ENCODE measurements around the gene ARAP1.
"Not testable (repeated sequence)": the region's sequence is repeated elsewhere in the genome, so short reads cannot be mapped to it uniquely, and the experiment has no call there.

ARAP1 gene

GRCh38 chr11:72793425-72794367, 41.5 kb upstream of the ARAP1 start, which contains the start of gene STARD10:
TSS of gene STARD10 (minus strand) at chr11:72794047. CDS start at chr11:72781181, 12,866 bp downstream.
- H3K9me2 ChIP-seq (replicated peaks; ENCODE audit: insufficient read depth, low read length), result no peaks in the 10 kb centered on the region
- H3K27me3 ChIP-seq (replicated peaks; ENCODE audit: insufficient read depth, low read length), result no peaks in the 10 kb centered on the region
- H3K4me3 ChIP-seq (ENCODE audit: low read length), result peak within 1 kb of the TSS; percentile 70
- H3K4me1 ChIP-seq (ENCODE audit: low read length), result peaks cover 13% of the 10 kb centered on the region
- H3F3A ChIP-seq (ENCODE audit: insufficient read depth, low read length), result 0 out of 2 replicates have a peak, but pooled peaks cover 4% of the 10 kb centered on the region
- no peaks in the 10 kb centered on the region for H3K9me3 ChIP-seq (replicated peaks; ENCODE audit: insufficient read depth, low read length)
- no peaks in the 10 kb centered on the region for H3K36me3 ChIP-seq (replicated peaks; ENCODE audit: insufficient read depth, low read length)
- peak within 1 kb of the TSS; percentile 80 for H3K4me2 ChIP-seq (ENCODE audit: low read depth, low read length)
- no peak for TF ChIP-seq EZH2phosphoT487 (IDR thresholded peaks at IDR 0.05; ENCODE audit: low read length)
- no peak for TF ChIP-seq EZH2 (optimal IDR thresholded peaks at IDR 0.05; ENCODE audit: low read depth, low read length)
- peak; percentile 96 for TF ChIP-seq CTCF (IDR thresholded peaks at IDR 0.05; ENCODE audit: low read length)
- peak within 1 kb of the TSS; percentile 72; the same call in 1 of the 2 replicates for H3K27ac ChIP-seq (ENCODE audit: low read length)
- H3K79me2 ChIP-seq (ENCODE audit: low read length), result no peaks in the 10 kb centered on the region
- DNase-seq, result peak; percentile 97
- H4K20me1 ChIP-seq (ENCODE audit: insufficient read depth, low read length), result no peaks in the 10 kb centered on the region
- H2AFZ ChIP-seq (ENCODE audit: low read length), result peak within 1 kb of the TSS; percentile 90
- peak within 1 kb of the TSS; percentile 79 for H3K9ac ChIP-seq (ENCODE audit: low read length)

- H3K9me3 ChIP-seq (replicated peaks; ENCODE audit: insufficient read depth, low read length), result no peaks in the 10 kb centered on the region
- H3K9ac ChIP-seq (ENCODE audit: low read length), result no peak overlapping the region
- H3K79me2 ChIP-seq (ENCODE audit: low read length), result no peaks in the 10 kb centered on the region
- no peaks in the 10 kb centered on the region for H4K20me1 ChIP-seq (ENCODE audit: insufficient read depth, low read length)
- peaks cover 13% of the 10 kb centered on the region for H3K4me1 ChIP-seq (ENCODE audit: low read length)
- no peak for TF ChIP-seq EZH2phosphoT487 (IDR thresholded peaks at IDR 0.05; ENCODE audit: low read length)
- TF ChIP-seq EZH2 (optimal IDR thresholded peaks at IDR 0.05; ENCODE audit: low read depth, low read length), result no peak
- no peak for TF ChIP-seq CTCF (IDR thresholded peaks at IDR 0.05; ENCODE audit: low read length)
- no peak overlapping the region for H3K27ac ChIP-seq (ENCODE audit: low read length)
- 0 out of 2 replicates have a peak, but pooled peaks cover 4% of the 10 kb centered on the region for H3F3A ChIP-seq (ENCODE audit: insufficient read depth, low read length)
- peak overlapping the region; percentile 60; the same call in 1 of the 2 replicates for H3K4me2 ChIP-seq (ENCODE audit: low read depth, low read length)
- H3K4me3 ChIP-seq (ENCODE audit: low read length), result no peak overlapping the region
- no peaks in the 10 kb centered on the region for H3K36me3 ChIP-seq (replicated peaks; ENCODE audit: insufficient read depth, low read length)
- no peaks in the 10 kb centered on the region for H3K27me3 ChIP-seq (replicated peaks; ENCODE audit: insufficient read depth, low read length)
- no peak for DNase-seq
- H2AFZ ChIP-seq (ENCODE audit: low read length), result peak overlapping the region; percentile 67
- H3K9me2 ChIP-seq (replicated peaks; ENCODE audit: insufficient read depth, low read length), result no peaks in the 10 kb centered on the region
These were observed 40.8 kb upstream of the ARAP1 start for GRCh38 chr11:72793076-72793424.

- Histone ChIP-seq H3K9me2 (replicated peaks; ENCODE audit: insufficient read depth, low read length) (no peaks in the 10 kb centered on the region), H3K4me1 (ENCODE audit: low read length) (peaks cover 13% of the 10 kb centered on the region), H2AFZ (ENCODE audit: low read length) (no peak overlapping the region), H3K27ac (ENCODE audit: low read length) (no peak overlapping the region), H4K20me1 (ENCODE audit: insufficient read depth, low read length) (no peaks in the 10 kb centered on the region), H3K36me3 (replicated peaks; ENCODE audit: insufficient read depth, low read length) (no peaks in the 10 kb centered on the region), H3F3A (ENCODE audit: insufficient read depth, low read length) (0 out of 2 replicates have a peak, but pooled peaks cover 4% of the 10 kb centered on the region), H3K9me3 (replicated peaks; ENCODE audit: insufficient read depth, low read length) (no peaks in the 10 kb centered on the region), H3K79me2 (ENCODE audit: low read length) (no peaks in the 10 kb centered on the region), H3K27me3 (replicated peaks; ENCODE audit: insufficient read depth, low read length) (no peaks in the 10 kb centered on the region), H3K4me2 (ENCODE audit: low read depth, low read length) (no peak overlapping the region), H3K9ac (ENCODE audit: low read length) (no peak overlapping the region), H3K4me3 (ENCODE audit: low read length) (no peak overlapping the region)
- DNase-seq, result no peak
- TF ChIP-seq EZH2phosphoT487 (IDR thresholded peaks at IDR 0.05; ENCODE audit: low read length), result no peak
- no peak for TF ChIP-seq CTCF (IDR thresholded peaks at IDR 0.05; ENCODE audit: low read length)
- TF ChIP-seq EZH2 (optimal IDR thresholded peaks at IDR 0.05; ENCODE audit: low read depth, low read length), result no peak
These were observed 40.3 kb upstream of the ARAP1 start for GRCh38 chr11:72792437-72793021.

- H3K4me3 ChIP-seq (ENCODE audit: low read length); H3F3A ChIP-seq (ENCODE audit: insufficient read depth, low read length); H2AFZ ChIP-seq (ENCODE audit: low read length); H3K27ac ChIP-seq (ENCODE audit: low read length); H3K36me3 ChIP-seq (replicated peaks; ENCODE audit: insufficient read depth, low read length); H4K20me1 ChIP-seq (ENCODE audit: insufficient read depth, low read length); H3K4me2 ChIP-seq (ENCODE audit: low read depth, low read length); H3K79me2 ChIP-seq (ENCODE audit: low read length); H3K9me3 ChIP-seq (replicated peaks; ENCODE audit: insufficient read depth, low read length); DNase-seq; H3K9me2 ChIP-seq (replicated peaks; ENCODE audit: insufficient read depth, low read length); H3K9ac ChIP-seq (ENCODE audit: low read length); H3K27me3 ChIP-seq (replicated peaks; ENCODE audit: insufficient read depth, low read length): not testable (repeated sequence)
- peaks cover 13% of the 10 kb centered on the region for H3K4me1 ChIP-seq (ENCODE audit: low read length)
These were observed 39.0 kb upstream of the ARAP1 start for GRCh38 chr11:72791228-72791627.
